Measurements from ENCODE around the gene ANK2. TPM values are rescaled to one million over a fixed set of nuclear protein-coding genes. Genes with fewer than 3 reads are reported as not detected.

ANK2 gene
- total RNA-seq, 2 donors from 2014 or later = 1.1 TPM; not detected in 1

DNA sequence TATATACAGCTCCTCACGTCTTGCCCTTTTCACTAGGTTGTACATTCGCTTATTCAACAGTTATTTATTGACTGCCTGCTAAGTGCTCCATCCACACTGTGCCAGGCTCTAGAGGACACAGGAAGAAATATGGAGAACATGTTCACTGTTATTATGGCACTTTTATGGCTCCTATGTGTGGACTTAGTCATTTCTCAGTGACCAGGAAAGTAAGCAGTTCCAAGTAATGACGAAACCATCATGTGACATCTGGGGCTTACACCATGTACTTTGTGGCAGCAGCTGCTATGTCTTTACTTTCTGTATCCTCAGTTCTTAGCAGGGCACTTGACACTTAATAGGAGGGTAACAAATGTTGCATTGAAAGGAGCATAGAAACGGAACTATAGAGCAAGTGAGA is 278.0 kb downstream of the ANK2 start:
- H3K4me1 Mint-ChIP-seq (ENCODE audit: low read depth in 2 of 2) = no peaks in the 10 kb centered on the region
- ATAC-seq = no peak

DNA sequence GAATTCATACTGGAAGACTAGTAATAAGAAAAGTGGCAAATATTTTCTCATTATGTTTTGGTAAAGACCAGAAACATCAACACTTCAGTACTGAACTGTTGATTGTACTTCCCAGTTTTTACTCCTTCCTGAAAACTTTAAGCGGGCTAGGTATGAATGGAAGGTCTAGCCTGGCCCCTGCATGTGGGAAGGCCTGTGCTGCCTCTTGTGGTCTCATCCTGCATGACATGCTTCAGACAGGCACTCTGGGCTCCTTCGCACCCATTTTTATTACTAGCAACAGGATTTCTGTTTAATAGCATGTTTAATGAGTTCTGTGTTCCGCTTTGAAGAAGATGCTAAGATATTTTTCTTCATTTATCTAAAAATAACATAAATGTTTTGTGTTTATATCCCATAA is 279.1 kb downstream of the ANK2 start:
- ATAC-seq (no peak), DNase-seq (ENCODE audit: low spot score) (no peak)
- no peaks in the 10 kb centered on the region for H3K4me1 Mint-ChIP-seq (ENCODE audit: low read depth in 2 of 2)
- no peak overlapping the region for H3K27ac Mint-ChIP-seq
- no peaks in the 10 kb centered on the region for H3K36me3 Mint-ChIP-seq
- H3K27me3 Mint-ChIP-seq = peaks cover 3 to 22% of the 10 kb centered on the region in 2 donors
- no peak overlapping the region for H3K4me3 Mint-ChIP-seq
- H3K9me3 Mint-ChIP-seq = no peaks in the 10 kb centered on the region

More for the DNA sequence above, 278.0 kb downstream of the ANK2 start:
- H3K27me3 Mint-ChIP-seq = peaks cover 4 to 25% of the 10 kb centered on the region in 2 donors
- DNase-seq (ENCODE audit: low spot score) = no peak
- no peaks in the 10 kb centered on the region for H3K36me3 Mint-ChIP-seq
- H3K27ac Mint-ChIP-seq = no peak overlapping the region
- H3K4me3 Mint-ChIP-seq = no peak overlapping the region
- H3K9me3 Mint-ChIP-seq = no peaks in the 10 kb centered on the region

GRCh38 chr4:113330200-113330599 is 280.7 kb downstream of the ANK2 start:
- no peak overlapping the region for H3K27ac Mint-ChIP-seq
- no peak for ATAC-seq
- peaks cover 0 to 18% of the 10 kb centered on the region in 2 donors for H3K27me3 Mint-ChIP-seq
- H3K4me3 Mint-ChIP-seq = no peak overlapping the region
- DNase-seq (ENCODE audit: low spot score) = no peak
- H3K4me1 Mint-ChIP-seq (ENCODE audit: low read depth in 2 of 2) = no peaks in the 10 kb centered on the region
- no peaks in the 10 kb centered on the region for H3K36me3 Mint-ChIP-seq
- H3K9me3 Mint-ChIP-seq = no peaks in the 10 kb centered on the region

DNA sequence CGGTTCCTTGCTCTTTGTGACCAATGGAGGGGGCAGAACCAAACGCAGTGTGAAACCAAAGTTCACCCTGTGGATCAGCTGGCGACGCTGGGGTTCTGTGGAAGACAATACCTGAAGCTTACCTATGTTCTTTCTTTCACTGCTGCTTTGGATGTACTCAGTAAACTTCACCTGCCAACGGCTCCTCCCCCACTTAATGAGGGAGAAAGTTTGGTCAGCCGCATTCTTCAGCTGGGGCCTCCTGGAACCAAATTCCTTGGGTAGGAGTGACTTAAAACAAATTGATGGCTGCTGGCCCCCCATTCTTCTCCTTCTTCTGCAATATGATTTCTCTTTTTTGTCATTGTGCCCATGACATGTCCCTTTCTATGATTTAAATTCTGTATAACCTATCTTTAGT is 282.4 kb downstream of the ANK2 start:
- H3K9me3 Mint-ChIP-seq = no peaks in the 10 kb centered on the region
- H3K36me3 Mint-ChIP-seq = no peaks in the 10 kb centered on the region
- no peak for DNase-seq (ENCODE audit: low spot score)
- H3K27ac Mint-ChIP-seq = no peak overlapping the region
- H3K27me3 Mint-ChIP-seq = peaks cover 0 to 18% of the 10 kb centered on the region in 2 donors
- no peak overlapping the region for H3K4me3 Mint-ChIP-seq
- no peak for ATAC-seq
- no peaks in the 10 kb centered on the region for H3K4me1 Mint-ChIP-seq (ENCODE audit: low read depth in 2 of 2)

DNA sequence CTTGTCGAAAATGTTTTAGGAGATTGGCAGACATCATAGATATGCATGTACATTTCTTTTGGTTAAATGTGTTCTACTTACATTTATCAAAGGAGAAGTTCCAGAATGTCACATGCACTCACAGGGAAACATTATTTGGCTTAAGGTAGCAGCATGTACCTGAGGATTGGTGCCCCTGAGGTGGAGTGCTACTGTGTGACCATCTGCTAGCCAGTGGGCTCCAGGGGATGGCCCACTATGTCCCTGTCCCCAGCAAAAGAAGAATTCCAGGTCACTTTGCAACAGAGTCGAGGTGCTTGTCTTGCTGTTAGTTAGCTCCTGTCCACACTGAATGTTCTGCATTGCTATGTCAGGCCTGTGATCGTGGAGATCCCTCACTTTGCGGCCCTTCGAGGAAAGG is 283.2 kb downstream of the ANK2 start:
- no peaks in the 10 kb centered on the region for H3K4me1 Mint-ChIP-seq (ENCODE audit: low read depth in 2 of 2)
- H3K27ac Mint-ChIP-seq = no peak overlapping the region
- DNase-seq (ENCODE audit: low spot score) (no peak), ATAC-seq (no peak)
- H3K9me3 Mint-ChIP-seq = no peaks in the 10 kb centered on the region
- H3K4me3 Mint-ChIP-seq = no peak overlapping the region
- peaks cover 0 to 11% of the 10 kb centered on the region in 2 donors for H3K27me3 Mint-ChIP-seq
- H3K36me3 Mint-ChIP-seq = no peaks in the 10 kb centered on the region

DNA sequence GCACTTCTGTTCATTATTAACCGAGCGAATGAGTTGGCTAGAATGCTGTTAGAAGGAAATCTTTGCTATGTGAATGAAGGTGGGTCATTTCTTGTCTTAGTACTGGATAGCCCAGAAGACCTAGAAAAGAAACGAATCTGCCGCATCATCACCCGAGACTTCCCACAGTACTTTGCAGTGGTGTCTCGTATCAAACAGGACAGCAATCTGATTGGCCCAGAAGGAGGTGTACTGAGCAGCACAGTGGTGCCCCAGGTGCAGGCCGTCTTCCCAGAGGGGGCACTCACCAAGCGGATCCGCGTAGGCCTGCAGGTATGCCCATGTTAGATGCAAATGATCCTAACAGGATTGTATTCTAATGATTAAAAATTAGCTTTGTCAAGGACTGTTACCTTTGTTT is 286.3 kb downstream of the ANK2 start:
- Mint-ChIP-seq H3K9me3 (no peaks in the 10 kb centered on the region), H3K27ac (no peak overlapping the region), H3K4me1 (ENCODE audit: low read depth in 2 of 2) (no peaks in the 10 kb centered on the region), H3K36me3 (no peaks in the 10 kb centered on the region), H3K27me3 (peaks cover 0 to 17% of the 10 kb centered on the region in 2 donors), H3K4me3 (no peak overlapping the region)
- ATAC-seq (no peak), DNase-seq (ENCODE audit: low spot score) (no peak)

- Mint-ChIP-seq H3K36me3 (no peaks in the 10 kb centered on the region), H3K27me3 (peaks cover 0 to 17% of the 10 kb centered on the region in 2 donors), H3K9me3 (no peaks in the 10 kb centered on the region), H3K4me3 (no peak overlapping the region), H3K4me1 (ENCODE audit: low read depth in 2 of 2) (no peaks in the 10 kb centered on the region), H3K27ac (no peak overlapping the region)
- no peak for ATAC-seq
- no peak for DNase-seq (ENCODE audit: low spot score)
Observed at GRCh38 chr4:113336556-113336955, 287.1 kb downstream of the ANK2 start.

DNA sequence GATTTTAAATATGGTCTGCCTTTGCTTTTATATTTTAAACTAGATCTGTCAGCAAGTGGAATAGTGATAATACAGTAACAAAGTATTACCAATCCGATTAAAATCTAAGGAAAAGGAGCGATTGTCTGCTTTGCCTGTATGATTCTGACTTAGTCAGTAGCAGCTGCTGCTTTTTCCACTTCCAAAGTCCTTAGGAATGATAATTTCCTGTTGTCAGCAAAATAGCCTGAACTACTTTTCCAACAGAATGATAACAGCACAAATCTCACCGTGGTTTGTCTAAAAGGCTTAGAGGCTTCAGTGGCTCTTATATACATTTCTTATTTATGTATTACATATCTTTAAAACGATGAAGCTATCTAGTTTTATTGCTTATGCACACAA is 290.0 kb downstream of the ANK2 start:
- ATAC-seq (no peak), DNase-seq (ENCODE audit: low spot score) (no peak)
- H3K36me3 Mint-ChIP-seq = no peaks in the 10 kb centered on the region
- H3K27me3 Mint-ChIP-seq = peaks cover 5 to 8% of the 10 kb centered on the region in 2 donors
- no peaks in the 10 kb centered on the region for H3K4me1 Mint-ChIP-seq (ENCODE audit: low read depth in 2 of 2)
- H3K27ac Mint-ChIP-seq = no peak overlapping the region
- no peak overlapping the region for H3K4me3 Mint-ChIP-seq
- H3K9me3 Mint-ChIP-seq = no peaks in the 10 kb centered on the region

GRCh38 chr4:113344100-113344499 is 294.6 kb downstream of the ANK2 start:
- ATAC-seq = no peak
- Mint-ChIP-seq H3K9me3 (no peaks in the 10 kb centered on the region), H3K27ac (no peak overlapping the region), H3K27me3 (peaks cover 11 to 15% of the 10 kb centered on the region in 2 donors), H3K4me3 (no peak overlapping the region), H3K36me3 (no peaks in the 10 kb centered on the region), H3K4me1 (ENCODE audit: low read depth in 2 of 2) (no peaks in the 10 kb centered on the region)
- no peak for DNase-seq (ENCODE audit: low spot score)

DNA sequence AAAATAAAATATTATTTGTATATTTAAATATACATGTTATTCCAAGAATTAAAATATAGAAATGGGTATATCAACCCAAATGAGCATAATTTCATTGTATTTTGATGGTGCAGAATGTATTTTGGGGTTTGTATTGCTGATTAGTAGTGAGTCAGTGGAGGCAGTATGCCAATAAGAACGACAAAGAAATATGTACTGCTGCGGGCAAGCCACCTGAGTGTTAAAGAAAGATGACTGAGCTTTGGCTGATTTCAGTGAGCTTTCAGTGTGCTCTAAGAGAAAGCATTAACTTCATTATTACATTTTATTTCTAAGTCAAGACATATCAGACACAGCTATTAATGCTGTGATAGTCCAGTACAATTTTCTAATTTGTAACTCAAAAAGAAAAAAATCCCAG is 297.8 kb downstream of the ANK2 start:
- ATAC-seq (no peak), DNase-seq (ENCODE audit: low spot score) (no peak)
- H3K9me3 Mint-ChIP-seq = no peaks in the 10 kb centered on the region
- no peaks in the 10 kb centered on the region for H3K4me1 Mint-ChIP-seq (ENCODE audit: low read depth in 2 of 2)
- H3K27ac Mint-ChIP-seq = no peak overlapping the region
- H3K27me3 Mint-ChIP-seq = peaks cover 14 to 21% of the 10 kb centered on the region in 2 donors
- no peaks in the 10 kb centered on the region for H3K36me3 Mint-ChIP-seq
- H3K4me3 Mint-ChIP-seq = no peak overlapping the region

DNA sequence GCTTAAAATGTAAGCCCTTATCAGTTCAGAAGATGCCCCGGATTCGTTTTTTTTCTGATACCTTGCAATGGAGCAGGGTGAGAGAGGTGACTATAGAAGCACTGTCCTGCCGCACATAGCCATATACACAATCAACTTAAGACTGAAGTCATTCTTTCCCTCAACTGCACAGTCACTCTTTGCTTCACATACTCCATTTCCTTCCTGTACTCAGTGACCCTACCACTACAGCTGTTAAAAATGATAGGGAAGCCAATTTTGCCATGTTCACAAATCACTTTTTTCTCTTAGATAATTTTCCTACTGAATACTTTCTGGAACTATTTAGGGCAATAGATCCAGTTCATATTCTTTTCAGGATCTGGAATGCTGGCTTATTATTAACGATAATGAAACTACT is 300.0 kb downstream of the ANK2 start:
- Mint-ChIP-seq H3K27ac (no peak overlapping the region), H3K27me3 (peaks cover 24 to 38% of the 10 kb centered on the region in 2 donors), H3K4me1 (ENCODE audit: low read depth in 2 of 2) (peaks cover 14 to 17% of the 10 kb centered on the region in 2 donors), H3K9me3 (peaks cover 9% of the 10 kb centered on the region), H3K4me3 (no peak overlapping the region), H3K36me3 (no peaks in the 10 kb centered on the region)
- DNase-seq (ENCODE audit: low spot score) (no peak), ATAC-seq (no peak)

DNA sequence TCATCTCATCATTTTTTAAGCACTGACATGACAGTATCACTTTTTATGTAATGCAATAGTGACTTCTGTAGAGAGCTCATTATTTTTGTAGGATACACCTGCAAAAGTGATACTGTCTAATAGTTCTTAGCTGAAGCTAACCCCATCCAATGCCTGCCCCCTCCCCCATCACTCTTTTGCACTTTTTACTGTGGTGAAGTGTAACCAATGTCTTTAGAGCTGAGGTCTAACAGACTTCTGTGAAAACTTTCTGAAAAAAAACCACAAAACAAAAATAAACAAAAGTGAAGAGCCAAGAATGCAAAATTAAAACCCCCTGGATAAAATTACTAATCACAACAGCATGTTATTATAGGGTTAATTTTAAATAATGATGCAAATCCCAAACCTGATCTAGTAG is 301.1 kb downstream of the ANK2 start:
- H3K36me3 Mint-ChIP-seq = no peaks in the 10 kb centered on the region

GRCh38 chr4:113355550-113356371 is 306.3 kb downstream of the ANK2 start:
- H3K27ac Mint-ChIP-seq = peak overlapping the region; percentile 40 to 50
- peak; percentile 98 to 99 for ATAC-seq
- peaks cover 38 to 41% of the 10 kb centered on the region in 2 donors for H3K4me1 Mint-ChIP-seq (ENCODE audit: low read depth in 2 of 2)
- peaks cover 28 to 57% of the 10 kb centered on the region in 2 donors for H3K27me3 Mint-ChIP-seq
- peaks cover 26% of the 10 kb centered on the region for H3K9me3 Mint-ChIP-seq
- H3K36me3 Mint-ChIP-seq = peaks cover 13% of the 10 kb centered on the region
- H3K4me3 Mint-ChIP-seq = peak overlapping the region; percentile 53
- peak; percentile 79 for DNase-seq (ENCODE audit: low spot score)

More for the DNA sequence above, 301.1 kb downstream of the ANK2 start:
- H3K27ac Mint-ChIP-seq = no peak overlapping the region
- peaks cover 12% of the 10 kb centered on the region for H3K9me3 Mint-ChIP-seq
- peaks cover 25 to 38% of the 10 kb centered on the region in 2 donors for H3K27me3 Mint-ChIP-seq
- DNase-seq (ENCODE audit: low spot score) (no peak), ATAC-seq (no peak)
- no peak overlapping the region for H3K4me3 Mint-ChIP-seq
- peaks cover 25 to 28% of the 10 kb centered on the region in 2 donors for H3K4me1 Mint-ChIP-seq (ENCODE audit: low read depth in 2 of 2)

DNA sequence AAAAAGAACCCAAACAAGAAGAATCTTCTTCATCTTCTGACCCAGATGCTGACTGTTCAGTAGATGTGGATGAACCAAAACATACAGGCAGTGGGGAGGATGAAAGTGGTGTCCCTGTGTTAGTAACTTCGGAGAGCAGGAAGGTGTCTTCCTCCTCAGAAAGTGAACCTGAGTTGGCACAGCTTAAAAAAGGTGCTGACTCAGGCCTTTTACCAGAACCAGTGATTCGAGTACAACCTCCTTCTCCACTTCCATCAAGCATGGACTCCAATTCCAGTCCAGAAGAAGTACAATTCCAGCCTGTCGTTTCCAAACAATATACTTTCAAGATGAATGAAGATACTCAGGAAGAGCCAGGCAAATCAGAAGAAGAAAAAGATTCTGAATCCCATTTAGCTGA is 307.0 kb downstream of the ANK2 start:
- ATAC-seq (no peak), DNase-seq (ENCODE audit: low spot score) (no peak)
- Mint-ChIP-seq H3K27ac (peak overlapping the region; percentile 40 to 50), H3K4me3 (peak overlapping the region; percentile 53), H3K36me3 (peaks cover 13% of the 10 kb centered on the region), H3K4me1 (ENCODE audit: low read depth in 2 of 2) (peaks cover 38 to 41% of the 10 kb centered on the region in 2 donors), H3K27me3 (peaks cover 28 to 58% of the 10 kb centered on the region in 2 donors), H3K9me3 (peaks cover 26% of the 10 kb centered on the region)
